ENCODE results near the gene PPM1N. TPM values are rescaled to one million over a fixed set of nuclear protein-coding genes. Genes with fewer than 3 reads are reported as not detected.

Gene PPM1N, protein sequence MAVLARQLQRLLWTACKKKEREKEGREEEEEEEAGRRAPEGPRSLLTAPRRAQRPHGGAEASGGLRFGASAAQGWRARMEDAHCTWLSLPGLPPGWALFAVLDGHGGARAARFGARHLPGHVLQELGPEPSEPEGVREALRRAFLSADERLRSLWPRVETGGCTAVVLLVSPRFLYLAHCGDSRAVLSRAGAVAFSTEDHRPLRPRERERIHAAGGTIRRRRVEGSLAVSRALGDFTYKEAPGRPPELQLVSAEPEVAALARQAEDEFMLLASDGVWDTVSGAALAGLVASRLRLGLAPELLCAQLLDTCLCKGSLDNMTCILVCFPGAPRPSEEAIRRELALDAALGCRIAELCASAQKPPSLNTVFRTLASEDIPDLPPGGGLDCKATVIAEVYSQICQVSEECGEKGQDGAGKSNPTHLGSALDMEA
- total RNA-seq = 0.92 and 3.0 TPM in 2 replicates

DNA sequence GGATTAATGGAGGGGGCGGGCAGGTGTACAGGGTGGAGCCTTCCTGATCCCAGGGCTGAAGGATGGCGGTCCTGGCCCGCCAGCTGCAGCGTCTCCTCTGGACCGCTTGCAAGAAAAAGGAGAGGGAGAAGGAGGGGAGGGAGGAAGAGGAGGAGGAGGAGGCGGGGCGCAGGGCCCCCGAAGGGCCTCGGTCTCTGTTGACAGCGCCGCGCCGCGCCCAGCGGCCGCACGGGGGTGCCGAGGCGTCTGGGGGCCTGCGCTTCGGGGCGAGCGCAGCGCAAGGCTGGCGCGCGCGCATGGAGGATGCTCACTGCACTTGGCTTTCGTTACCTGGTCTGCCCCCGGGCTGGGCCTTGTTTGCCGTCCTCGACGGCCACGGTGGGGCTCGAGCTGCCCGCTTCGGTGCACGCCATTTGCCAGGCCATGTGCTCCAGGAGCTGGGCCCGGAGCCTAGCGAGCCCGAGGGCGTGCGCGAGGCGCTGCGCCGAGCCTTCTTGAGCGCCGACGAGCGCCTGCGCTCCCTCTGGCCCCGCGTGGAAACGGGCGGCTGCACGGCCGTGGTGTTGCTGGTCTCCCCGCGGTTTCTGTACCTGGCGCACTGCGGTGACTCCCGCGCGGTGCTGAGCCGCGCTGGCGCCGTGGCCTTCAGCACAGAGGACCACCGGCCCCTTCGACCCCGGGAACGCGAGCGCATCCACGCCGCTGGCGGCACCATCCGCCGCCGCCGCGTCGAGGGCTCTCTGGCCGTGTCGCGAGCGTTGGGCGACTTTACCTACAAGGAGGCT lies at the start of gene PPM1N:
TSS of gene PPM1N (plus strand) at position 33 of the 785 bp plus-strand sequence. CDS start at position 63, 30 bp downstream.
- no peak for DNase-seq (ENCODE audit: low read depth, low spot score)

DNA sequence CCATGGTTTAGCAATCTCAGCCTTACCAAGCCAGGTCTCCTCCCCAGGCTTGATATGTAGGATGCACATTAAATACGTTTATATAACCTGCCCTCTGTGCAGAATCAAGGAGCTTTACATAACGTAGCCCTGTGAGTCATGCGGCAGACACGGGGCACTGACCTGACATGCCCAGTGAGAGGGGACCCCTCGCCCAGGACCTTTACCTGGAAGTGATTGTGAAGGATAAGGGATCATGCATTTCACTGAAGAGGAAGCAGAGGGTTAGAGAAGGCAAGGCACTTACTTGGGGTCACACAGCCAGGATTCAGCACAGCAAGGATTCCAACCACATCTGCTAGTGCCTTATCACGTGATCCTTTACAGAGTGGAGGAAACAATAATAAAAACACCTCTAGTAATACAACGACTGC lies 49.4 kb upstream of the PPM1N start:
- DNase-seq (ENCODE audit: low read depth, low spot score) = no peak

DNA sequence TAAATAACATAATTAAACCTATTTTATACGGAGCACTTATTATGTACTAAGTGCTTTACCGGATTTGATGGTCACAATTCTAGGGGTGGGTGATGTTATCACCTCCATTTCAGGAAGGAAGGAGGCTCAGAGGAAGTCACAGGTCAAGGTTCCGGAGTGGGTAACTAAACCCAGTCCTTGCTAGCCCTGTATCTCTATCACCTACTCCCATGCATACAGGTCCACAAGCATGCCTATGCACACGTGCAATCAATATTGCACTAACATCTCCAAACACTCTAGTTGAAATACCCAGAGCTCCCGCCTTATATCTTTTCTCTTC lies 48.3 kb upstream of the PPM1N start:
- no peak for DNase-seq (ENCODE audit: low read depth, low spot score)

DNA sequence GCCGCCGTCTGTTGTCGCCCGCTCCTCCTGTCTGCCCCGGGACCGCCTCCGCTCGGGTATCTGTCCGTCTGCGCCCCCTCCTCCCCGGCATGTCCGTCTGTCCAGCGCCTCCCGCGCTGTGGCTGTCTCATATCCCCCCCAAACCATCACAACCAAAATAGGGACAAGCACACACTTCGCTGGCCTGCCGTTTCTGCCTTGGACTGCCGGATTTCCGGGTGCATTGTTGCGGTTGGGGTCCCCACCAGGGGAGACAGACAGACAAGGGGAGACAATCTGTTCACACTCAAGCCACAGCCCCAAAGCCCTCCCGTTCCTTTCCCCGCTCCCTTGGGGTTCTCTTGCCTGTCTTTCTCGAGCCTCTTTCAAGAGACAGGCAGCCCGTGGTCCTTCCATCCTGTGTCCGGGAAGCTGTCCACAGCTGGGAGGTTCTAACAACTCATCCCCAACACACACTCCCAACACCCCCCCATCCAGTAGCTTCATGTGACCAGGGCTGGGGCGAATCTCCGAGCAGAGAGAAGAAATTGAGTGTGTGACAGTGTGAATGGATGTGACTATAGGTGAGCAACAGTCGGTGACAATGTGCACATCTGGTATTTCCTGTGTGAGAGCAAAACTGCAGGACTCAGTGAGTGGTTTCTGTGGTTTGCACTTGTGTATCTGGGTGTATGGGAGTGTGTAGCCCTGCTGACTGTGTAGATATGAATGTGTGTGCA lies 47.0 kb upstream of the PPM1N start:
- DNase-seq (ENCODE audit: low read depth, low spot score) = no peak

DNA sequence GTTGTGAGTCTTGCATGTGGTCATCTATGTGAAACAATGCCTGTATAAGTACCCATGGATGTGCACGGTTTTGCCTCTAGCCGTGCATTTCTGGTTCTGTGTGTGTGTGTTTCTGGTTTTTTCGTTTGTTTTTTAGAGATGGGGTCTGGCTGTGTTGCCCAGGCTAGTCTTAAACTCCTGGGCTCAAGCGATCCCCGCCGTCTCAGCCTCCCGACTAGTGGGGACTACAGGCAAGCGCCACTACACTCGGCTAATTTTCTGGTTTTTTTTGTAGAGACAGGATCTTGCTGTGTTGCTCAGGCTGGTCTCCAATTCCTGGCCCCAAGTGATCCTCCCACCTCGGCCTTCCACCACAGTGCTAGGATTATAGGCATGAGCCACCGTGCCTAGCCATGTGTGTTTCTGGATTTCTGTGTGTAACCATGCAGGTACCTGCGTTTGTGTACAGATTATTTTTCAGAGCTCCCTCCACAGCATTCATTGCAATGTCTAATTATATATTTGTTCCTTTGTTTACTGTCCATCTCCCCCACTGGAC lies 46.3 kb upstream of the PPM1N start:
- DNase-seq (ENCODE audit: low read depth, low spot score) = no peak

DNA sequence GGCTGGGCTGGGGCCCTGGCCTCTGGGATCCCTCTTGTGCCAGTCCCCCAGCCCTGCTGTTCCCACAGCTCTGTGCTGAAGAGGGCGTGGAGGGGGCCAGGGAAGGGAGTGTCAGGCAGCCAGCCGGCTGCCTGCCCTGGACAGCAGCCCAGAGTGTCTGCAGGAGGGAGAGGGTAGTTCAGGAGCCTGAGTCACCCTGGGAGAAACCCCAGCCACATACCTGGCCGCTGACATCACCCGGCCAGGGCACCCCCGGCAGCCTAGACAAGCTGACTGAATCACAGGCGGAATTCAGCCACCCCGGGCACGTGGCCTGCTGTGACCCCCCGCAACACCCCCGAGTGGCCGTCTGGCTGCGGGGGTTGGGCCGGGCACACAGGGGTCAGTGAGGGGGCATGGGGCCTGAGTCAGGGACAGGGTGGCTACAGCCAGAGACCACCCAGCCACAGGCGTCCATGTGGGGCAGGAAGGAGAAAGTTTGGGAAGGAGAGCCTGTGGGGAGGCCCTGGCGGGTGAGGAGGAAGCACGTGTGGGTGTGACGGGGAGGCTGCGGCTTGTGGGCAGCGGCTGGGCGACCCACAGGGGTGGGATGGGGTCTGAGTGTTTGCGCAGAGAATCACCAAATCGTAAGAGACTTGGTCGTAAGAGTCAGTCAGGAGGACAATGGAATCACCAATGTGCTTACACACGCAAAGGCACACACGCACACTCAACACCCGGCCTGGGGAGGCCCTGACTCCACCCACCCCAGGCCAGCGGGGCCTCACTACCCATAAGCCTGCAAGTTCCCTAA lies 42.3 kb upstream of the PPM1N start:
- DNase-seq (ENCODE audit: low read depth, low spot score) = peak; percentile 96

DNA sequence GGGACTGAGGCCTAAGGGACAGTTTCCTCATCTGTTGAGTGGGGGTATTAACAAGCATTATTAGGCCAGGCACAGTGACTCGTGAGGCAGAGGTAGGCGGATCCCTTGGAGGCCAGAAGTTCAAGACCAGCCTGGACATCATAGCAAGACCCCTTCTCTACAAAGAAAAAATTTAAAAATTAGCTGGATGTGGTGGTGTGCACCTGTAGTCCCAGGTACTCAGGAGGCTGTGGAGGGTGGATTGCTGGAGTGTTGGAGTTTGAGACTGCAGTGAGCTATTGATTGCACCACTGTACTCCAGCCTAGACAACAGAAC lies 41.8 kb upstream of the PPM1N start:
- no peak for DNase-seq (ENCODE audit: low read depth, low spot score)

DNA sequence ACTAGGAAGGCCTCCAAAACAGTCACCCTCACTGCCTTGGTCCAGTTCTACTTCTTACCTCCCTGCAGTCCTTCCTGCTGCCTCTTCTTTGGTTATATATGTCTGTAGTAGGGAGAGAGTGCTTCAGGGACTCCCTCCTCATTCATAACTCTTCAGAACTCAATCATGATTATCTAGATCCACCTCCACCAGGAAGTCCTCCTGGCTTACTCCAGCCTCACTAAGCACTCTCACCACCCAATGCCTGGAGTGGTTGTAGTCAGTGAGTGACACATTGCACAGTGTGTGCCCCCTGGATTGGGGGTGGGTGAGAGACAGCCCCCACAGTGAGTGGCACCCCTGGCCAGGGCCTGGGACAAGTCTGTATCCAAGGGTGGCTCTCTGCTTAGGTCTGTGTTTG lies 40.5 kb upstream of the PPM1N start:
- DNase-seq (ENCODE audit: low read depth, low spot score) = no peak

DNA sequence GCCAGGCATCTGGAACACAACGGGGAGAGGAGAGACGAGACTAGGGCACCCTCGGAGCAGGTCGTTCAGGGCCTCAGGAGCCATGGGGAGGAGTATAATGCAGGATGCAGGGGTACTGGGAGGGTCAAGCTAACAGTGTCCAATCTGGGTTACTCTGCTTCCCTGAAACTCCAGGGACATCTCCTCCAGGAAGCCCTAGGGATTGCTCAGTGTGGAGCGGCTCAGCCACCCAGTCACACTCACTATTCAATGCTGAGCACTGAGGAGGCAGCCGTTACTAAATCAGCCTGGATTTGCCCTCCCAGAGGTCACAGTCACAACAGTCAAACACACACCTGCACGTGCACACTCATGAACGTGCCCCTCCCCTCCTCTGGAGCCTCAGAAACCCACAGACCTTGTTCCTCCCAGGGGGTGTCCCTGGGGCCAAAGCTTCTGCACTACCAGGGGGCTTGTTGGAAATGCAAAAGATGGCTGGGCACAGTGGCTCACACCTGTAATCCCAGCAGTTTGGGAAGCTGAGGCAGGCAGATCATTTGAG lies 37.4 kb upstream of the PPM1N start:
- DNase-seq (ENCODE audit: low read depth, low spot score) = no peak

DNA sequence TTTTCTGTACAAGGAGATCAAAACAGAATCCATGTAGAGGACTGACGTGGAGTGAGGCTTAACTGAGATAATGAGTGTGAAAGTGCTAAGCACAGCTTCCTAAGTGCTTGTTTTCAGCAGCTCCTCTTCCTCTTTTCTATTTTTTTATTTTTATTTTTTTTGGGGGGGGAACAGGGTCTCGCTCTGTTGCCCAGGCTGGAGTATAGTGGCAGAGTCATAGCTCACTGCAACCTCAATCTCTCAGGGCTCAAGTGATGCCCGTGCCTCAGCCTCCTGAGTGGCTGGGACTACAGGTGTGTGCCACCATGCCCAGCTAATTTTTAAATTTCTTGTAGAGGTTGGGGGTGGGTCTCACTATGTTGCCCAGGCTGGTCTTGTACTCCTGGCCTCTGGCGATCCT lies 36.1 kb upstream of the PPM1N start:
- DNase-seq (ENCODE audit: low read depth, low spot score) = no peak

DNA sequence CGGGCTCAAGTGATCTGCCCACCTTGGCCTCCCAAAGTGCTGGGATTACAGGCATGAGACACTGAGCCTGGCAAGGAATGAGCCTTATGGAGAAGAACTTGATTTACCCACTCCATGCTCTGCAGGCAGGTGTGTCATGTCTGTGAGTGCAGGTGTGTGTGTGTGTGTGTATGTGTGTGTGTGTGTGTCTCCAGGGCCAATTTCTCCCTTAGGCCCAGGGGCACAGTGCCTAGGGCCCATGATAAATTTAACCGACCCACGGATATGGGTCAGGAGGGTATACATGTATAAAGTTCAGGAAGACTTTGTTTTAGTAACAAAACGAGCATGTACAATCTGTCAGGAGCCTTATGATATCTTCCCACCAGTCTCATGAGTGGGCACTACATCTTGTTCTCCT lies 35.0 kb upstream of the PPM1N start:
- DNase-seq (ENCODE audit: low read depth, low spot score) = no peak

DNA sequence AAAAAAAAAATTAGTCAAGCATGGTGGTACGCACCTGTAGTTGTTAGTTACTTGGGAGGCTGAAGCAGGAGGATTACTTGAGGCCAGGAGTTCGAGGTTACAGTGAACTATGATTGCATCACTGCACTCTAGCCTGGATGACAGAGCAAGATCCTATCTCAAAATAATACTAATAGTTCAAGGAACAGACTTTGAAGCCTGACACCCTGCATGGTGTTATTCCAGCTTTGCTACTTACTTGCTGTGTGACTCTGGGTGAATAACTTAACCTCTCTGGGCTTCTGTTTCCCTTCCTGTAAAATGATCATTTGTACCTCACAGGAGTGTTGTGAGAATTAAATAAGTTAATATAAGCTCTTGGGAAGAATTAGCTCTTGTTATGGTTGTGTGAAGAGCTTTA lies 34.0 kb upstream of the PPM1N start:
- DNase-seq (ENCODE audit: low read depth, low spot score) = no peak

DNA sequence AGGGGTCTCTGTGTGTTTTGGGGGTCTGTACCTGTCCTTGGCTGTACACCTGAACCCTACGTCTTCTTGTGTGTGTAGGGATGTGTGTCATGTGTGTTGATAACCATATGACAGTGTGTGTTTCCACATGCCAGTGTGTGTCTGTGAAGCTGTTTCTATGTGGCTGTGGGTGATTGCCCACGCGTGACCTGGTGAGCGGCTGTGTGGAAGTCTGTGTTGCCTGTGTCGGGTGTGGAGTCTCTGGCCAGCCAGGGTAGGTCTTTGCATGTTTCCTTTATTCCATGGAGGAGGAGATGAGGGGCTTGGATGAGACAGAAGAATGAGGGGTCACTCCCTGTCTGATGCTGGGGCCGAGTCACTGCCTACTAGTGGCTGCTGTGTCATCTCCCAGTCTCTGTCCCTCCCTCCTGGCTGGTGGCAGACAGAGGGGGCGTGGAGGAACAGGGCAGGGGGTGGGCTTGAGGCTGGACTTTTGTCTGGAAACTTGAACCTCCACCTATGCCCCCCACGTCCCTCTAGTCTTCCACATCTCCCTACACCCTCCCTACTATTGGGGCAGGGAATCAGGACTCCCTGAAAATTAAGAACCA lies 33.3 kb upstream of the PPM1N start:
- DNase-seq (ENCODE audit: low read depth, low spot score) = no peak

DNA sequence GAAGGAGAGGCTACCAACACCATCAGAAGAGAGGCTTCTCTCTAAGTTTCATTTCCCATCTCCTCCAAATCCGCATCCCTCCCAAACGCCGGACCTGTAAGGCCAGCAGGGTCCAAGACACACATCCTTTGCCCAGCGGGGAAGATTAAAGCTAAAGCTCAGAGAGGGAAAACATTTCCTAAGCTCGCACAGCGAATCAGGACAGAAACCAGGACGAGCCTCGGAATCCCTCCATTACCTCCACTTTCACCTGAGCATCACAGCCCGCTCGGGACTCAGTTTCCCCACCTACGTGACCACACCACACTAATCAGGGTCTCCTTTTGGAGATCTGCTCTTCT lies 31.2 kb upstream of the PPM1N start:
- no peak for DNase-seq (ENCODE audit: low read depth, low spot score)

DNA sequence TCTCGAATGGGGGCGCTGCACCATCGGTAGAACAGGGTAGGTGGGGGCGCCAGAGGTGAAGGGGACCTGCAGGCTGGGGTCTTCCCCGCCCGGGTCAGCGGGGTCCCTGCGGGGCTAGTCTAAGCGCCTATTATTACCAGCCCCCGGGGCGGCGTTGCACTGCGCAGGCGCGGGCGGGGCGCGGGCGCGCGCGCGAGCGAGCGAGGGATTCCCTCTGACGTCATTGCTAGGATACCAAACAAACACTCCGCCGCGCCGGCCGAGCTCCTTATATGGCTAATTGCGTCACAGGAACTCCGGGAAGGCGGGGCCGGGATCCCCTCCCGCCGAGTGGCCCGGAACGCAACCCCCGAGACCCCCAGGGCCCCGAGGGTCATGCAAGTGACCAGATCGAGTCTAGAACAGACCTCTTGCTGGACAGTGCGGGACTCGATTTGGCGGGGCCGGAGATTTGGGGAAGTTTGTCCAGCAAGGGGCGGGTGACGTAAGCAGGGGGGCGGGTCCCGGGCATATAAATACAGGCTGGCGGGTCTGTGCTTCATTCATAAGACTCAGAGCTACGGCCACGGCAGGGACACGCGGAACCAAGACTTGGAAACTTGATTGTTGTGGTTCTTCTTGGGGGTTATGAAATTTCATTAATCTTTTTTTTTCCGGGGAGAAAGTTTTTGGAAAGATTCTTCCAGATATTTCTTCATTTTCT lies 30.6 kb upstream of the PPM1N start, which contains the start of gene FOSB:
TSS of gene FOSB (plus strand) at position 541 of the 703 bp plus-strand sequence. CDS start 591 bp downstream, outside the sequence.
- no peak for DNase-seq (ENCODE audit: low read depth, low spot score)

DNA sequence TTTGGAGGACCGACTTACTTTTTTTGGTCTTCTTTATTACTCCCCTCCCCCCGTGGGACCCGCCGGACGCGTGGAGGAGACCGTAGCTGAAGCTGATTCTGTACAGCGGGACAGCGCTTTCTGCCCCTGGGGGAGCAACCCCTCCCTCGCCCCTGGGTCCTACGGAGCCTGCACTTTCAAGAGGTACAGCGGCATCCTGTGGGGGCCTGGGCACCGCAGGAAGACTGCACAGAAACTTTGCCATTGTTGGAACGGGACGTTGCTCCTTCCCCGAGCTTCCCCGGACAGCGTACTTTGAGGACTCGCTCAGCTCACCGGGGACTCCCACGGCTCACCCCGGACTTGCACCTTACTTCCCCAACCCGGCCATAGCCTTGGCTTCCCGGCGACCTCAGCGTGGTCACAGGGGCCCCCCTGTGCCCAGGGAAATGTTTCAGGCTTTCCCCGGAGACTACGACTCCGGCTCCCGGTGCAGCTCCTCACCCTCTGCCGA lies 30.0 kb upstream of the PPM1N start:
- no peak for DNase-seq (ENCODE audit: low read depth, low spot score)

DNA sequence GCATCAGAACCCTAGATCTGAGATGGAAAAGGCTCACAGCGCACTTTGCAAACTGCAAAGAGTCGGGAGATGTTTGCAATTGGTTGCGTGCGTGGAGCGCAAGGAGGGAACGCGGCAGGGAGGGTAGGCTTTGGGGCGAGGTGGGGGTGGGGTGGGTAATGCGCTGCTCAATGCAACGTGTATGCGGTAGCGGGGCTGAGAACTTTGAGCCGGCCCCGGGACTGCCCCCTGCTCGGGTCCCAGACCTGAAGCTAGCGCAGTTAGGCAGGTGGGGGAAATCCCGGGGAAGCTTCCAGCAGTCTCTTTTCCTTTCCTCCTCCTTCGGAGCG lies 29.5 kb upstream of the PPM1N start:
- no peak for DNase-seq (ENCODE audit: low read depth, low spot score)

DNA sequence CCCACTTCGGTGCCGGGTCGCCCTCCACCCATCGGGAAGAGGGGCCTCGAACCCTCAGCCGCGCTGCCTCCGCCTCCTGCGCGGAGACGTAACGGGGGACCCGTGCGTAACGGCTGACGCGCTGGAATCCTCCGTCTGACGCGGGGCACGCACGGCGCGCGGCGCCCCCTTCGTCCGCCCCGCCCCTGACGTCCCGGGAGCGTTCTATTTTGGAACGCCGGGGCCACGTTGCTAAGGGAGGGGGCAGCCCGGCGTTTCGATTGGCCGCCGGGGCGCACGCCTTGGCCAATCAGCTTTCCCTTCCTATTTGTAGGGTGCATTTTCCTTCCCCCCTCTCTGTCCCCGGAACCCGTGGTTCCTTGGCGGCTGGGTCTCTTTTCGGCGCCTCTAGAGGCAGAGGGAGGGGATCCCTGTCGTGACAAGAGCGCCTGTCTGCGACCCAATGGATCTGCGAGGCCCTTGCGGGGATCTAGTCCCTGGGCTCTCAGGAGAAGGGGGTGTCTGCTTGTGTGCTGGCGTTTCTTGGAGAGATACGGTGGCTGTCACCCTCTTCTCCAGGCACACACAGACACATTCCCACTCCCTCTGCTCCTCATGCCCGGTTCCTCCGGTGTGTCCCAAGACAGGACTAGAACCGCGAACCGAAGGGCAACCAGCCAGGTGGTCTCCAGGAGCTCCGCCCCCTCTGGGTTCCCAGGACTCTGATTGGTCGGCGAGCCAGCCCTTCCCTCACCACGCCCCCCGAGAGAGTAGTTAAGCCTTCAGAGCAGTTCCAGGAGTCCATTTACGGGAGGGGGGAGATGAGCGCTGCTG lies 28.9 kb upstream of the PPM1N start:
- peak; percentile 70 for DNase-seq (ENCODE audit: low read depth, low spot score)
